Endothelial cell (in vitro differentiated cells): ENCODE results near the gene CPED1. TPM values are rescaled to one million over a fixed set of nuclear protein-coding genes. Genes with fewer than 3 reads are reported as not detected.

Experiments used
- DNase-seq: peaks from one replicate; pipeline ENCODE4 v3.0.0; 2021; ENCODE audit warnings: low spot score
- H3K27ac Mint-ChIP-seq: one replicate; pipeline ENCODE4 v1.8.0; 2021; ENCODE audit warnings: mixed read lengths, inconsistent platforms; ENCODE audit not compliant: unreplicated experiment
- H3K27me3 Mint-ChIP-seq: one replicate; pipeline ENCODE4 v1.8.0; 2021; ENCODE audit warnings: mild to moderate bottlenecking, moderate library complexity, mixed read lengths, inconsistent platforms; ENCODE audit not compliant: unreplicated experiment
- H3K36me3 Mint-ChIP-seq: one replicate; pipeline ENCODE4 v1.8.0; 2021; ENCODE audit warnings: mild to moderate bottlenecking, low read depth, mixed read lengths, inconsistent platforms; ENCODE audit not compliant: unreplicated experiment
- H3K4me1 Mint-ChIP-seq: one replicate; pipeline ENCODE4 v1.8.0; 2021; ENCODE audit warnings: mild to moderate bottlenecking, mixed read lengths, inconsistent platforms; ENCODE audit not compliant: unreplicated experiment
- H3K4me3 Mint-ChIP-seq: one replicate; pipeline ENCODE4 v1.8.0; 2021; ENCODE audit warnings: mild to moderate bottlenecking, mixed read lengths, inconsistent platforms; ENCODE audit not compliant: unreplicated experiment
- H3K9me3 Mint-ChIP-seq: one replicate; pipeline ENCODE4 v1.8.0; 2021; ENCODE audit warnings: mixed read lengths, inconsistent platforms; ENCODE audit not compliant: unreplicated experiment
- CTCF ChIP-seq: fragments of 200-600 bp; sonication (generic); IDR thresholded peaks from one replicate; pipeline ENCODE4 v1.5.0; 2021; ENCODE audit warnings: antibody characterized with exemption; ENCODE audit not compliant: unreplicated experiment
- total RNA-seq: library from RNA; stranded (reverse); fragmentation: NEBNext Ultra II Directional; extraction: Animal tissue kit (Norgen Biotek cat#: 25700); gene quantifications from one replicate; pipeline ENCODE4 v1.2.1, GENCODE V29; 2021; ENCODE audit not compliant: unreplicated experiment

The CPED1 gene
- total RNA-seq, 1 donor from 2014 or later, result 1.8 TPM

- Mint-ChIP-seq H3K4me1 (no peaks in the 10 kb centered on the region), H3K27me3 (peaks cover 1% of the 10 kb centered on the region), H3K9me3 (no peaks in the 10 kb centered on the region), H3K27ac (no peak overlapping the region), H3K4me3 (no peak overlapping the region), H3K36me3 (no peaks in the 10 kb centered on the region)
- no peak for DNase-seq
- no peak for TF ChIP-seq CTCF
These were observed 94.0 kb downstream of the CPED1 start for GRCh38 chr7:121082400-121083101.

- no peak overlapping the region for H3K27ac Mint-ChIP-seq
- DNase-seq, result no peak
- no peaks in the 10 kb centered on the region for H3K9me3 Mint-ChIP-seq
- H3K4me1 Mint-ChIP-seq, result no peaks in the 10 kb centered on the region
- H3K27me3 Mint-ChIP-seq, result peaks cover 1% of the 10 kb centered on the region
- H3K36me3 Mint-ChIP-seq, result no peaks in the 10 kb centered on the region
- no peak for TF ChIP-seq CTCF
- H3K4me3 Mint-ChIP-seq, result no peak overlapping the region
These were observed 94.8 kb downstream of the CPED1 start for GRCh38 chr7:121083138-121083789.

GRCh38 chr7:121083790-121084251, 95.3 kb downstream of the CPED1 start:
- Mint-ChIP-seq H3K4me3 (no peak overlapping the region), H3K27ac (no peak overlapping the region), H3K4me1 (no peaks in the 10 kb centered on the region), H3K36me3 (no peaks in the 10 kb centered on the region), H3K9me3 (no peaks in the 10 kb centered on the region), H3K27me3 (peaks cover 1% of the 10 kb centered on the region)
- TF ChIP-seq CTCF, result no peak
- no peak for DNase-seq

GRCh38 chr7:121084256-121084655, 95.7 kb downstream of the CPED1 start:
- Mint-ChIP-seq H3K4me3 (no peak overlapping the region), H3K36me3 (no peaks in the 10 kb centered on the region), H3K27me3 (peaks cover 1% of the 10 kb centered on the region), H3K27ac (no peak overlapping the region), H3K9me3 (no peaks in the 10 kb centered on the region), H3K4me1 (no peaks in the 10 kb centered on the region)
- DNase-seq, result no peak
- no peak for TF ChIP-seq CTCF

GRCh38 chr7:121084748-121085336, 96.3 kb downstream of the CPED1 start:
- H3K27ac Mint-ChIP-seq, result no peak overlapping the region
- no peak for TF ChIP-seq CTCF
- H3K27me3 Mint-ChIP-seq, result peaks cover 1% of the 10 kb centered on the region

More at GRCh38 chr7:121084748-121085336, 96.3 kb downstream of the CPED1 start:
- no peaks in the 10 kb centered on the region for H3K9me3 Mint-ChIP-seq
- no peak for DNase-seq
- H3K36me3 Mint-ChIP-seq, result no peaks in the 10 kb centered on the region
- H3K4me3 Mint-ChIP-seq, result no peak overlapping the region
- no peaks in the 10 kb centered on the region for H3K4me1 Mint-ChIP-seq
